Vagina (tissue), 2 donors: ENCODE results near the gene PTPN3.

Experiments
- CTCF ChIP-seq, 3 experiments: fragments of 450-650 bp in 2 of 3; fragments of 200-600 bp in 1 of 3; sonication (generic) in 1 of 3; IDR thresholded peaks; one replicate each; pipeline ENCODE4 v1.5.1; 2017 to 2019; ENCODE audit warnings: antibody characterized with exemption in 3 of 3, mild to moderate bottlenecking in 2 of 3, moderate library complexity in 2 of 3
- POLR2A ChIP-seq, 2 donors: fragments of 450-650 bp; IDR thresholded peaks; one replicate each; pipeline ENCODE4 v1.6.1; 2017; ENCODE audit warnings: antibody characterized with exemption in 2 of 2, mild to moderate bottlenecking in 2 of 2, moderate library complexity in 2 of 2
- POLR2AphosphoS5 ChIP-seq, 2 donors: sonication (generic); formaldehyde crosslinking; IDR thresholded peaks; one replicate each; pipeline ENCODE4 v1.9.0; 2017; ENCODE audit warnings: antibody characterized with exemption in 2 of 2, mild to moderate bottlenecking in 2 of 2, low read depth in 1 of 2; ENCODE audit not compliant: insufficient read depth in 1 of 2

GRCh38 chr9:109455861-109456260, 42.2 kb downstream of the PTPN3 start:
- TF ChIP-seq CTCF (IDR thresholded peaks at IDR 0.05) = no peak
- no peak for TF ChIP-seq POLR2AphosphoS5 (IDR thresholded peaks at IDR 0.05; ENCODE audit: insufficient read depth in 1 of 2, low read depth in 1 of 2)
- TF ChIP-seq POLR2A (IDR thresholded peaks at IDR 0.05) = no peak
